Prostate gland (tissue), 2 donors: Measurements from ENCODE around the gene CADPS. TPM values are rescaled to one million over a fixed set of nuclear protein-coding genes. Genes with fewer than 3 reads are reported as not detected.

Experiments
- DNase-seq: peaks from one replicate; pipeline ENCODE4 v3.0.0-alpha.2; 2019; ENCODE audit warnings: low spot score
- H3K27ac ChIP-seq, 2 donors: fragments of 200-600 bp; sonication (generic); 2 replicates each; pipeline ENCODE4 v1.5.1; 2017 to 2019
- H3K27me3 ChIP-seq: fragments of 200-600 bp; sonication (generic); replicated peaks from 2 replicates; pipeline ENCODE4 v1.5.1; 2019; ENCODE audit not compliant: insufficient read depth
- H3K36me3 ChIP-seq, 2 donors: fragments of 200-600 bp; sonication (generic); 1 replicate in 1 of 2; 2 replicates in 1 of 2; pipeline versions ENCODE4 v1.5.1 to v1.8.1; 2017 to 2019
- H3K4me1 ChIP-seq: fragments of 200-600 bp; sonication (generic); replicated peaks from 2 replicates; pipeline ENCODE4 v1.5.1; 2019
- H3K4me3 ChIP-seq, 2 donors: fragments of 200-600 bp; sonication (generic); 2 replicates each; pipeline ENCODE4 v1.5.1; 2017 to 2019
- H3K9me3 ChIP-seq: fragments of 200-600 bp; sonication (generic); 2 replicates; pipeline ENCODE4 v1.5.1; 2017
- CTCF ChIP-seq, 4 experiments: fragments of 200-600 bp in 2 of 4; fragments of 450-650 bp in 2 of 4; sonication (generic) in 2 of 4; IDR thresholded peaks; 1 replicate in 3 of 4; 2 replicates in 1 of 4; pipeline ENCODE4 v1.5.1; 2016 to 2019; ENCODE audit warnings: antibody characterized with exemption in 4 of 4, mild to moderate bottlenecking in 2 of 4, moderate library complexity in 2 of 4
- POLR2A ChIP-seq: fragments of 450-650 bp; IDR thresholded peaks from one replicate; pipeline ENCODE4 v1.6.1; 2016; ENCODE audit warnings: antibody characterized with exemption, mild to moderate bottlenecking
- POLR2AphosphoS5 ChIP-seq: sonication (generic); formaldehyde crosslinking; IDR thresholded peaks from one replicate; pipeline ENCODE4 v1.6.1; 2017; ENCODE audit warnings: antibody characterized with exemption
- WGBS: methylation state at CpG from one replicate; pipeline ENCODE4 v1.1.5; 2018; 5-methylcytosine and 5-hydroxymethylcytosine counted together
- intact Hi-C: fragments of 100-400 bp; cut with DNase I; formaldehyde crosslinking; loops from one replicate; pipeline ENCODE4 v1.14.2; 2022
- total RNA-seq, 2 donors: library from RNA; depleted of rRNA; stranded (reverse); fragments of >200 nt; gene quantifications; one replicate each; pipeline ENCODE4 v1.1.0, GENCODE V29; 2016

The CADPS gene
- total RNA-seq, 2 donors from 2014 or later = 4.0 to 7.7 TPM

DNA sequence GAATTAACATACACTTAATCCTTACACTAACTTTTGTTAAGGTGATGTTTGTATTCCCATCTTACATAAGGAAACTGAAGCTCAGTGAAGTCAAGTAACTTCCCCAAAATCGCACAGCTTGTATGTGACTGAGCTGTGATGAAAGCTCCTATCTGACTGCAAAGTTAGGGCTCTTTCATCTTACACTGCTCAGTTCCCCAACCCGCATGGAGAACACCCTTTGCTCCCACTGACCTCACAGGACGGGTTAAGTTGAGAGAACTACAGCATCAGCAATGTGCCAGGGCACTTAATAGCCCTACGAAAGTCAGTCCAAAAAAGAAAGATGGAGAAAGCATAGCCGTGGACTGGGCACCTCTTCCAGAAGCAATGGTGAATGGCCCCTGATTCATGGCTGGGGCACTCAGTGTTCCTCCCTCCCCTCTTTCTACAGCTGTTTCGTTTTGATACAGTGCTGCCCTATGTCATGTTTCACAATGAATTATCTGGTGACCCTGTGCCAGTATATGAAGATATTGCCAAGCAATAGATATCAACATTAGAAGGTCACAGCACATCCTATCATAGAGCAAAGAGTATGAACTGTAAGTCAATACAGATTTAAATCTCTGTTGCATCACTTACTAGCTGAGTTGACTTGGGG is 38.0 kb downstream of the CADPS start:
- H3K9me3 ChIP-seq = no peaks in the 10 kb centered on the region
- TF ChIP-seq POLR2A = no peak
- no peak for TF ChIP-seq POLR2AphosphoS5
- no peak for TF ChIP-seq CTCF (IDR thresholded peaks at IDR 0.05)
- no peaks in the 10 kb centered on the region for H3K36me3 ChIP-seq
- H3K27me3 ChIP-seq = no peaks in the 10 kb centered on the region
- no peaks in the 10 kb centered on the region for H3K4me1 ChIP-seq
- no peak overlapping the region for H3K4me3 ChIP-seq
- no peak overlapping the region for H3K27ac ChIP-seq
- intact Hi-C loops = no loop called here
- WGBS = 80% methylated on average over 6 of the region's 6 CpGs
- DNase-seq = no peak

DNA sequence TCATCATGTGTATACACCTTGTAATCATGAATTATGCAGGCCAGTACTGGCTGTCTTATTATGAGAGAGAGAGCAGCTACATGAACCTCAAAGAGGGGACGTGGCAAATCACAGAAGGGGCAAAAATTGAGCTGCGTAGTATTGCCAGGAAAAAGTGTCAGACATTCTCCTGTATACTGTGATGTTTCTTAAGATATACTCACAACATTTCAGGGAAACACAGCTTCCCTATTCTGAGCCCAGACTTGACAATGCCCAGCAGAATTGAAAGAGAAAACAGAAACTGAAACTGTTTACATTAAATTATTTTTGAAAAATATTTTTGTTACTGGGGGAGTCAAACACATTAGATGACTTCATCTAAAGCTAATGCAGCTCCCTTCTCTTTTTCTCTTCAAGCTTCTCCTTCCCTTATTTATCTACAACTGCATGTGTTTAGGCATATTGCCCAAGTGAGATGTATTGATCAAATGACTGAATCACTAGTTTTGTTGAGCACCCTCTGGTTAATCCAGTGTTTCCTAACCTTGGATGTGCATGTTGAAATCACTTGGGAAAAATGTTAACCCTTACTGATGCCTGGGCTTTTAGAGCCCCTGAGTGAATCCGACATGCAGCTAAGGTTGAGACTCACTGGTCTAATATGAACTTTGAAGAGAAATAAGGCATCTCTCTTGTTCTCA is 39.5 kb downstream of the CADPS start:
- intact Hi-C loops = no loop called here
- H3K27ac ChIP-seq = no peak overlapping the region
- 60% methylated on average over 3 of the region's 3 CpGs for WGBS

DNA sequence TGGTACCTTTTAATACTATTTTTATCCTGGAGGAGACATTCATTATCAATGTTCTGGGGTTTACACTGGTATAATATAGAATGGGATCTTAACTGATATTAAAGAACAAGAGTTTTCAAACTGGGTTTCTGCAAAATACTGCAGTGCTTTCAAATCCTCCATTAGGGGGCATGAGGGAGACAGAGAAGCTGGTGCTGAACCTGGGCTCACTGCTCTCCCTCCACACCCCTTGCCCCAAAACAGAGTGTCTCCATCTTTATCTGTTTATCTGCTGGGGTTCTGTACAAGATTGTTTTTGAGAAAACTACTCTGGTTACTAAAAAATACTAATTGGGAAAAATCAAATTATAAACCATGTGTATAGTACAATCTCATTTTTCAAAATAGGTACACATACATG is 41.7 kb downstream of the CADPS start:
- intact Hi-C loops = no loop called here
- DNase-seq = no peak
- no peaks in the 10 kb centered on the region for H3K4me1 ChIP-seq
- TF ChIP-seq POLR2AphosphoS5 (no peak), CTCF (IDR thresholded peaks at IDR 0.05) (no peak), POLR2A (no peak)
- no peak overlapping the region for H3K27ac ChIP-seq
- no peaks in the 10 kb centered on the region for H3K27me3 ChIP-seq
- no peaks in the 10 kb centered on the region for H3K9me3 ChIP-seq
- no peak overlapping the region for H3K4me3 ChIP-seq
- no peaks in the 10 kb centered on the region for H3K36me3 ChIP-seq

More for the DNA sequence above, 39.5 kb downstream of the CADPS start:
- Histone ChIP-seq H3K9me3 (no peaks in the 10 kb centered on the region), H3K4me3 (no peak overlapping the region), H3K36me3 (no peaks in the 10 kb centered on the region), H3K4me1 (no peaks in the 10 kb centered on the region), H3K27me3 (no peaks in the 10 kb centered on the region)
- no peak for DNase-seq
- TF ChIP-seq POLR2AphosphoS5 = no peak
- no peak for TF ChIP-seq CTCF (IDR thresholded peaks at IDR 0.05)
- no peak for TF ChIP-seq POLR2A

- DNase-seq = no peak
- H3K27me3 ChIP-seq = no peaks in the 10 kb centered on the region
- WGBS = 69% methylated on average over 7 of the region's 7 CpGs
- intact Hi-C loops = no loop called here
- TF ChIP-seq CTCF (IDR thresholded peaks at IDR 0.05) = no peak
- no peak for TF ChIP-seq POLR2AphosphoS5
- no peak for TF ChIP-seq POLR2A
- H3K4me1 ChIP-seq = no peaks in the 10 kb centered on the region
- no peaks in the 10 kb centered on the region for H3K36me3 ChIP-seq
- H3K9me3 ChIP-seq = no peaks in the 10 kb centered on the region
- H3K27ac ChIP-seq = no peak overlapping the region
- no peak overlapping the region for H3K4me3 ChIP-seq
Observed at GRCh38 chr3:62832553-62832952, 42.7 kb downstream of the CADPS start.
